ENCODE data around the gene L3MBTL2. TPM values are rescaled to one million over a fixed set of nuclear protein-coding genes. Genes with fewer than 3 reads are reported as not detected.

Gene L3MBTL2
- total RNA-seq, 1 experiment from 2014 or later, result 31.9 TPM

DNA sequence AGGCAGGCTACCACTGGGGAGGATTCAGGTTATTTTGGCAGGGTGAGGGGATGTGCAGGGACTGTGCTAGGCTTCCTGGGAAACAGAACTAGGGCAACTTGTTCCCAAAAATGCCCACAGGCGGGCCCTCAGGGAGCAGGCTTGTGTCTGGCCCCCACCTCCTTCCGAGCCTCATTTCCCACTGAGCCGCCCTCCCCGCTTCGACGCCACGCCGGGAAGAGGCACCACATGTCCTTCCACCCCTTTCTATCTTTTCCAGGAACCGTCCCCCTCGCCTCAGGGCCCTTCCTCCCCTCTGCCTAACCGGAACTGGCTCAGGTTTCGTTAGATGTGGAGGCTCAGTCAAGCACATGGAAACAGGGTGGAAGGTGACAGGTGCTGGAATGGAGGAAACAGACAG, 45.0 kb downstream of the L3MBTL2 start:
- no TSS peak for BruUV-seq (replicated peaks)
- no peak overlapping the region for H3K4me3 ChIP-seq (ENCODE audit: low read depth, low read length, poor library complexity, severe bottlenecking)
- no peak overlapping the region for H3K27ac ChIP-seq (ENCODE audit: low read depth, low read length, poor library complexity, severe bottlenecking)
- no peak for TF ChIP-seq EZH2 (IDR thresholded peaks at IDR 0.05; ENCODE audit: borderline replicate concordance, low read depth, low read length, poor library complexity, severe bottlenecking)
- TF ChIP-seq, protein P1, sequence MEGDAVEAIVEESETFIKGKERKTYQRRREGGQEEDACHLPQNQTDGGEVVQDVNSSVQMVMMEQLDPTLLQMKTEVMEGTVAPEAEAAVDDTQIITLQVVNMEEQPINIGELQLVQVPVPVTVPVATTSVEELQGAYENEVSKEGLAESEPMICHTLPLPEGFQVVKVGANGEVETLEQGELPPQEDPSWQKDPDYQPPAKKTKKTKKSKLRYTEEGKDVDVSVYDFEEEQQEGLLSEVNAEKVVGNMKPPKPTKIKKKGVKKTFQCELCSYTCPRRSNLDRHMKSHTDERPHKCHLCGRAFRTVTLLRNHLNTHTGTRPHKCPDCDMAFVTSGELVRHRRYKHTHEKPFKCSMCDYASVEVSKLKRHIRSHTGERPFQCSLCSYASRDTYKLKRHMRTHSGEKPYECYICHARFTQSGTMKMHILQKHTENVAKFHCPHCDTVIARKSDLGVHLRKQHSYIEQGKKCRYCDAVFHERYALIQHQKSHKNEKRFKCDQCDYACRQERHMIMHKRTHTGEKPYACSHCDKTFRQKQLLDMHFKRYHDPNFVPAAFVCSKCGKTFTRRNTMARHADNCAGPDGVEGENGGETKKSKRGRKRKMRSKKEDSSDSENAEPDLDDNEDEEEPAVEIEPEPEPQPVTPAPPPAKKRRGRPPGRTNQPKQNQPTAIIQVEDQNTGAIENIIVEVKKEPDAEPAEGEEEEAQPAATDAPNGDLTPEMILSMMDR (conservative IDR thresholded peaks at IDR 0.05; ENCODE audit: low read depth, low read length), result no peak
- DNase-seq (ENCODE audit: low spot score), result no peak
- H3K4me1 ChIP-seq (ENCODE audit: insufficient read depth, low read length, poor library complexity, severe bottlenecking), result no peaks in the 10 kb centered on the region
- H3K9me3 ChIP-seq (ENCODE audit: low read depth, low read length, poor library complexity, severe bottlenecking), result no peaks in the 10 kb centered on the region
- ChIA-PET POLR2A (ENCODE audit: low non-redundant PET) (no interaction called here), CTCF (no interaction called here)
- peaks cover 86% of the 10 kb centered on the region for H3K36me3 ChIP-seq (ENCODE audit: insufficient read depth, low read length, poor library complexity, severe bottlenecking)
- no peaks in the 10 kb centered on the region for H3K27me3 ChIP-seq (replicated peaks; ENCODE audit: insufficient read depth, low read depth, low read length, poor library complexity)
- intact Hi-C loops (cut with micrococcal nuclease; ENCODE audit: unreplicated experiment), result no loop called here

DNA sequence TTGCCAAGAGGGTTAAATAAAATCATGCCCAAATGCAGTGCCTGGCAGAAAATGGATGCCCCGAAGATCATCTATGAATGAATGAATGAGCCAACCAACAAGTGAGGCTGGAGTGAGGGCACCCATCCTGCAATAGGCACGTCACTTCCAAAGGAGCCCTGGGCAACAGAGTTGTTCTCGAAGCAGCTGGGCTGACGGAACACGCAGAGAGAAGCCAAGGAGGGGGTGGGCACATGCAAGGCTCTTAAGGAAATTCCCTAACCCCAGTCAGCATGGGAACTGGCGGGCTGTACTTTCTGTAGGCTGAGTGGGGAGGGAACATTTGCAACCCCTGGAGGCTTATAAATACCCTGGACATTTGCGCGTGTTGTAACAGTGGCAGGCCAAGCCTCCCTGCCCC, 47.3 kb downstream of the L3MBTL2 start:
- intact Hi-C loops (cut with micrococcal nuclease; ENCODE audit: unreplicated experiment), result no loop called here
- BruUV-seq (replicated peaks), result no TSS peak
- no peak for DNase-seq (ENCODE audit: low spot score)
- Histone ChIP-seq H3K4me1 (ENCODE audit: insufficient read depth, low read length, poor library complexity, severe bottlenecking) (no peaks in the 10 kb centered on the region), H3K27me3 (replicated peaks; ENCODE audit: insufficient read depth, low read depth, low read length, poor library complexity) (no peaks in the 10 kb centered on the region), H3K9me3 (ENCODE audit: low read depth, low read length, poor library complexity, severe bottlenecking) (no peaks in the 10 kb centered on the region), H3K36me3 (ENCODE audit: insufficient read depth, low read length, poor library complexity, severe bottlenecking) (peaks cover 88% of the 10 kb centered on the region), H3K4me3 (ENCODE audit: low read depth, low read length, poor library complexity, severe bottlenecking) (no peak overlapping the region), H3K27ac (ENCODE audit: low read depth, low read length, poor library complexity, severe bottlenecking) (no peak overlapping the region)
- TF ChIP-seq, protein P1 (conservative IDR thresholded peaks at IDR 0.05; ENCODE audit: low read depth, low read length), result no peak
- TF ChIP-seq EZH2 (IDR thresholded peaks at IDR 0.05; ENCODE audit: borderline replicate concordance, low read depth, low read length, poor library complexity, severe bottlenecking), result no peak
- ChIA-PET POLR2A (ENCODE audit: low non-redundant PET) (no interaction called here), CTCF (no interaction called here)

DNA sequence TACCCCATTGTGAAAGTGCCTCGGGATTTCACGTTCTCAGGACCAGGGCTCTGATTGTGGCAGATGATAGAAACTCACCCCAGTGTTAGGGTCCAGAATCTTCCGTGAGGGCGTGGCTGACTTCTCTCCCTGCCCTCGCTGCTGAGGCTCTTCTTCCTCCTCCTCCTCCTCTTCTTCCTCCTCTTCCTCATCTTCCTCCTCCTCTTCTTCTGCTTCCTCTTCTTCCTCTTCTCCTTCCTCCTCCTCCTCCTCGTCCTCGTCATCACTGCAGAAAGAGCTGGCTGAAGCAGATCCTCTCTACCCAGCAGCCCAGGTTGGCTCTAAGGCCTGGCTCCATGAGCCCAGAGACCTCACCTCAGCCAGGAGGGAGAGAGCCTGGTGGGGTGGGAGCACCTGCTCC, 49.1 kb downstream of the L3MBTL2 start:
- Histone ChIP-seq H3K4me3 (ENCODE audit: low read depth, low read length, poor library complexity, severe bottlenecking) (no peak overlapping the region), H3K36me3 (ENCODE audit: insufficient read depth, low read length, poor library complexity, severe bottlenecking) (peaks cover 88% of the 10 kb centered on the region), H3K27ac (ENCODE audit: low read depth, low read length, poor library complexity, severe bottlenecking) (no peak overlapping the region), H3K4me1 (ENCODE audit: insufficient read depth, low read length, poor library complexity, severe bottlenecking) (no peaks in the 10 kb centered on the region), H3K9me3 (ENCODE audit: low read depth, low read length, poor library complexity, severe bottlenecking) (no peaks in the 10 kb centered on the region), H3K27me3 (replicated peaks; ENCODE audit: insufficient read depth, low read depth, low read length, poor library complexity) (no peaks in the 10 kb centered on the region)
- TF ChIP-seq, protein P1 (conservative IDR thresholded peaks at IDR 0.05; ENCODE audit: low read depth, low read length), result no peak
- TF ChIP-seq EZH2 (IDR thresholded peaks at IDR 0.05; ENCODE audit: borderline replicate concordance, low read depth, low read length, poor library complexity, severe bottlenecking), result no peak
- ChIA-PET CTCF (no interaction called here), POLR2A (ENCODE audit: low non-redundant PET) (no interaction called here)
- DNase-seq (ENCODE audit: low spot score), result no peak
- intact Hi-C loops (cut with micrococcal nuclease; ENCODE audit: unreplicated experiment), result no loop called here
- no TSS peak for BruUV-seq (replicated peaks)

Data from A673 (cell line).